Measurements from ENCODE around the gene LGR6.
"Not testable (repeated sequence)": the region's sequence is repeated elsewhere in the genome, so short reads cannot be mapped to it uniquely, and the experiment has no call there.

Gene LGR6

GRCh38 chr1:202189001-202189790 lies 4.4 kb upstream of the LGR6 start:
- Histone ChIP-seq H3K9ac (ENCODE audit: low read length) (no peak overlapping the region), H3K27me3 (ENCODE audit: control insufficient read depth, insufficient read depth, low read length) (peaks cover 5% of the 10 kb centered on the region), H3K4me3 (ENCODE audit: low read length) (no peak overlapping the region), H3K4me1 (ENCODE audit: control insufficient read depth, insufficient read depth, low read length) (no peaks in the 10 kb centered on the region), H3K36me3 (ENCODE audit: control insufficient read depth, insufficient read depth, low read length) (no peaks in the 10 kb centered on the region), H3K27ac (ENCODE audit: low read depth, low read length) (no peak overlapping the region)

- H3K4me3 ChIP-seq (ENCODE audit: low read length) = no peak overlapping the region
- no peak overlapping the region for H3K27ac ChIP-seq (ENCODE audit: low read depth, low read length)
- no peaks in the 10 kb centered on the region for H3K4me1 ChIP-seq (ENCODE audit: control insufficient read depth, insufficient read depth, low read length)
- no peak overlapping the region for H3K9ac ChIP-seq (ENCODE audit: low read length)
- no peaks in the 10 kb centered on the region for H3K36me3 ChIP-seq (ENCODE audit: control insufficient read depth, insufficient read depth, low read length)
- H3K27me3 ChIP-seq (ENCODE audit: control insufficient read depth, insufficient read depth, low read length) = peaks cover 8% of the 10 kb centered on the region
Observed at GRCh38 chr1:202189918-202190715, 3.5 kb upstream of the LGR6 start.

GRCh38 chr1:202191391-202191790 lies 2.2 kb upstream of the LGR6 start:
- H3K27me3 ChIP-seq (ENCODE audit: control insufficient read depth, insufficient read depth, low read length) = peaks cover 13% of the 10 kb centered on the region
- not testable (repeated sequence) for H3K36me3 ChIP-seq (ENCODE audit: control insufficient read depth, insufficient read depth, low read length); H3K9ac ChIP-seq (ENCODE audit: low read length); H3K4me3 ChIP-seq (ENCODE audit: low read length); H3K4me1 ChIP-seq (ENCODE audit: control insufficient read depth, insufficient read depth, low read length); H3K27ac ChIP-seq (ENCODE audit: low read depth, low read length)

GRCh38 chr1:202192770-202193613 lies 607 bp upstream of the LGR6 start:
- H3K4me3 ChIP-seq (ENCODE audit: low read length) = peak overlapping the region; percentile 34
- H3K9ac ChIP-seq (ENCODE audit: low read length) = no peak overlapping the region
- no peaks in the 10 kb centered on the region for H3K4me1 ChIP-seq (ENCODE audit: control insufficient read depth, insufficient read depth, low read length)
- H3K36me3 ChIP-seq (ENCODE audit: control insufficient read depth, insufficient read depth, low read length) = no peaks in the 10 kb centered on the region
- H3K27me3 ChIP-seq (ENCODE audit: control insufficient read depth, insufficient read depth, low read length) = peaks cover 13% of the 10 kb centered on the region
- H3K27ac ChIP-seq (ENCODE audit: low read depth, low read length) = no peak overlapping the region

GRCh38 chr1:202194328-202194648 lies 689 bp downstream of the LGR6 start:
- H3K27ac ChIP-seq (ENCODE audit: low read depth, low read length) = no peak overlapping the region
- H3K36me3 ChIP-seq (ENCODE audit: control insufficient read depth, insufficient read depth, low read length) = no peaks in the 10 kb centered on the region
- H3K4me3 ChIP-seq (ENCODE audit: low read length) = peak overlapping the region; percentile 15
- H3K4me1 ChIP-seq (ENCODE audit: control insufficient read depth, insufficient read depth, low read length) = no peaks in the 10 kb centered on the region
- H3K27me3 ChIP-seq (ENCODE audit: control insufficient read depth, insufficient read depth, low read length) = peaks cover 13% of the 10 kb centered on the region
- H3K9ac ChIP-seq (ENCODE audit: low read length) = no peak overlapping the region

GRCh38 chr1:202197653-202198365 lies 4.2 kb downstream of the LGR6 start:
- Histone ChIP-seq H3K4me1 (ENCODE audit: control insufficient read depth, insufficient read depth, low read length) (no peaks in the 10 kb centered on the region), H3K36me3 (ENCODE audit: control insufficient read depth, insufficient read depth, low read length) (no peaks in the 10 kb centered on the region), H3K9ac (ENCODE audit: low read length) (no peak overlapping the region), H3K27ac (ENCODE audit: low read depth, low read length) (no peak overlapping the region), H3K27me3 (ENCODE audit: control insufficient read depth, insufficient read depth, low read length) (peaks cover 13% of the 10 kb centered on the region), H3K4me3 (ENCODE audit: low read length) (no peak overlapping the region)

- H3K4me3 ChIP-seq (ENCODE audit: low read length) = no peak overlapping the region
- no peak overlapping the region for H3K9ac ChIP-seq (ENCODE audit: low read length)
- H3K27me3 ChIP-seq (ENCODE audit: control insufficient read depth, insufficient read depth, low read length) = peaks cover 10% of the 10 kb centered on the region
- no peaks in the 10 kb centered on the region for H3K4me1 ChIP-seq (ENCODE audit: control insufficient read depth, insufficient read depth, low read length)
- H3K36me3 ChIP-seq (ENCODE audit: control insufficient read depth, insufficient read depth, low read length) = no peaks in the 10 kb centered on the region
- H3K27ac ChIP-seq (ENCODE audit: low read depth, low read length) = no peak overlapping the region
Observed at GRCh38 chr1:202198366-202198724, 4.7 kb downstream of the LGR6 start.

GRCh38 chr1:202199040-202199889 lies 5.7 kb downstream of the LGR6 start:
- H3K27ac ChIP-seq (ENCODE audit: low read depth, low read length) = no peak overlapping the region
- H3K27me3 ChIP-seq (ENCODE audit: control insufficient read depth, insufficient read depth, low read length) = peaks cover 7% of the 10 kb centered on the region
- H3K4me3 ChIP-seq (ENCODE audit: low read length) = no peak overlapping the region
- H3K4me1 ChIP-seq (ENCODE audit: control insufficient read depth, insufficient read depth, low read length) = no peaks in the 10 kb centered on the region
- no peaks in the 10 kb centered on the region for H3K36me3 ChIP-seq (ENCODE audit: control insufficient read depth, insufficient read depth, low read length)
- H3K9ac ChIP-seq (ENCODE audit: low read length) = no peak overlapping the region

GRCh38 chr1:202200112-202200548 lies 6.5 kb downstream of the LGR6 start:
- H3K9ac ChIP-seq (ENCODE audit: low read length) = no peak overlapping the region
- H3K36me3 ChIP-seq (ENCODE audit: control insufficient read depth, insufficient read depth, low read length) = no peaks in the 10 kb centered on the region
- no peaks in the 10 kb centered on the region for H3K4me1 ChIP-seq (ENCODE audit: control insufficient read depth, insufficient read depth, low read length)
- H3K27ac ChIP-seq (ENCODE audit: low read depth, low read length) = no peak overlapping the region
- no peak overlapping the region for H3K4me3 ChIP-seq (ENCODE audit: low read length)
- peaks cover 5% of the 10 kb centered on the region for H3K27me3 ChIP-seq (ENCODE audit: control insufficient read depth, insufficient read depth, low read length)

GRCh38 chr1:202200669-202201068 lies 7.1 kb downstream of the LGR6 start:
- H3K4me1 ChIP-seq (ENCODE audit: control insufficient read depth, insufficient read depth, low read length) = no peaks in the 10 kb centered on the region
- H3K4me3 ChIP-seq (ENCODE audit: low read length) = no peak overlapping the region
- no peak overlapping the region for H3K9ac ChIP-seq (ENCODE audit: low read length)
- H3K27me3 ChIP-seq (ENCODE audit: control insufficient read depth, insufficient read depth, low read length) = no peaks in the 10 kb centered on the region
- H3K36me3 ChIP-seq (ENCODE audit: control insufficient read depth, insufficient read depth, low read length) = no peaks in the 10 kb centered on the region
- no peak overlapping the region for H3K27ac ChIP-seq (ENCODE audit: low read depth, low read length)

- H3K36me3 ChIP-seq (ENCODE audit: control insufficient read depth, insufficient read depth, low read length) = no peaks in the 10 kb centered on the region
- no peaks in the 10 kb centered on the region for H3K27me3 ChIP-seq (ENCODE audit: control insufficient read depth, insufficient read depth, low read length)
- H3K9ac ChIP-seq (ENCODE audit: low read length) = no peak overlapping the region
- H3K4me1 ChIP-seq (ENCODE audit: control insufficient read depth, insufficient read depth, low read length) = no peaks in the 10 kb centered on the region
- H3K4me3 ChIP-seq (ENCODE audit: low read length) = no peak overlapping the region
- H3K27ac ChIP-seq (ENCODE audit: low read depth, low read length) = no peak overlapping the region
Observed at GRCh38 chr1:202201266-202201665, 7.7 kb downstream of the LGR6 start.
